SU-DHL-6 (cell line): ENCODE data around the gene SH3GLB1.

ENCODE experiments used
- CTCF ChIP-seq: fragments of 200-600 bp; sonication (generic); IDR thresholded peaks from one replicate; pipeline ENCODE4 v1.5.1; 2017; ENCODE audit warnings: antibody characterized with exemption, mild to moderate bottlenecking, low read length, moderate library complexity; ENCODE audit not compliant: insufficient read depth, poor library complexity, severe bottlenecking
- EZH2phosphoT487 ChIP-seq: fragments of 200-600 bp; sonication (generic), shearing (Covaris generic); conservative IDR thresholded peaks from 2 replicates; pipeline ENCODE4 v1.6.1; 2018; ENCODE audit warnings: mild to moderate bottlenecking, antibody characterized with exemption, low read length, moderate library complexity, mixed read lengths

GRCh38 chr1:86769065-86769464 lies 64.7 kb downstream of the SH3GLB1 start:
- TF ChIP-seq CTCF (no peak), EZH2phosphoT487 (no peak)
